HepG2 (cell line): ENCODE measurements around the gene BIRC5. TPM values are rescaled to one million over a fixed set of nuclear protein-coding genes. Genes with fewer than 3 reads are reported as not detected.
A peak's percentile ranks its signal among the peaks of the same experiment; 100 is the strongest.

Source experiments
- ARNTL ChIP-seq: sonication (generic); formaldehyde crosslinking; IDR thresholded peaks from 2 replicates; pipeline ENCODE4 v1.4.0; 2020; ENCODE audit warnings: mild to moderate bottlenecking, missing genetic modification reagents
- ATF7 ChIP-seq, 2 experiments: fragments of 450-650 bp in 1 of 2; sonication (generic) in 1 of 2; formaldehyde crosslinking in 1 of 2; IDR thresholded peaks; 2 replicates each; pipeline versions ENCODE4 v1.4.0 to v1.6.1; 2016 to 2020; ENCODE audit warnings: antibody characterized with exemption in 1 of 2, mild to moderate bottlenecking in 1 of 2, missing genetic modification reagents in 1 of 2
- ATM ChIP-seq: fragments of 450-650 bp; IDR thresholded peaks from 2 replicates; pipeline ENCODE4 v1.7.1; 2017; ENCODE audit warnings: mild to moderate bottlenecking, borderline replicate concordance
- HMGXB3 ChIP-seq: sonication (generic); formaldehyde crosslinking; IDR thresholded peaks from 2 replicates; pipeline ENCODE4 v1.4.0; 2020; ENCODE audit warnings: missing genetic modification reagents, borderline replicate concordance
- MXI1 ChIP-seq: IDR thresholded peaks from 3 replicates; pipeline ENCODE4 v1.6.1; 2012; ENCODE audit warnings: low read depth, low read length, inconsistent platforms, borderline replicate concordance
- PLSCR1 ChIP-seq: sonication (generic); formaldehyde crosslinking; IDR thresholded peaks from 2 replicates; pipeline ENCODE4 v1.5.0; 2020; ENCODE audit warnings: missing genetic modification reagents, mild to moderate bottlenecking, borderline replicate concordance
- TAF15 ChIP-seq: fragments of 200-400 bp; formaldehyde crosslinking; IDR thresholded peaks from one replicate; pipeline ENCODE4 v1.6.1; 2018; ENCODE audit warnings: mild to moderate bottlenecking, low read depth, low read length; ENCODE audit not compliant: poor library complexity, severe bottlenecking
- TRIM22 ChIP-seq: fragments of 450-650 bp; IDR thresholded peaks from 2 replicates; pipeline ENCODE4 v1.6.1; 2017
- ZNF354B ChIP-seq: sonication (generic); formaldehyde crosslinking; IDR thresholded peaks from 2 replicates; pipeline ENCODE4 v1.8.0; 2022; ENCODE audit warnings: mild to moderate bottlenecking, missing genetic modification reagents
- ZNF432 ChIP-seq: sonication (generic); formaldehyde crosslinking; IDR thresholded peaks from 2 replicates; pipeline ENCODE4 v1.5.0; 2020; ENCODE audit warnings: missing genetic modification reagents, mild to moderate bottlenecking, borderline replicate concordance
- ZNF790 ChIP-seq: sonication (generic); formaldehyde crosslinking; IDR thresholded peaks from 2 replicates; pipeline ENCODE4 v1.8.0; 2022; ENCODE audit warnings: missing genetic modification reagents, mild to moderate bottlenecking, borderline replicate concordance
- ZSCAN21 ChIP-seq: sonication (generic); formaldehyde crosslinking; IDR thresholded peaks from 2 replicates; pipeline ENCODE4 v1.8.0; 2022; ENCODE audit warnings: mild to moderate bottlenecking, missing genetic modification reagents, moderate library complexity, borderline replicate concordance
- polyA plus RNA-seq, 8 experiments: library from polyadenylated mRNA; depleted of rRNA in 3 of 8; stranded (reverse) in 7 of 8; unstranded in 1 of 8; fragments of >200 nt; fragmentation: Illumina TruSeq in 4 of 8; extraction: Trizol in 4 of 8; gene quantifications; 2 replicates each; pipeline versions ENCODE4 v1.2.1 to v1.2.3, GENCODE V29; 2011 to 2016; ENCODE audit warnings: low read depth in 4 of 8, missing spikeins in 1 of 8, mixed read lengths in 1 of 8; ENCODE audit not compliant: insufficient read depth in 1 of 8
- total RNA-seq, 5 experiments: library from RNA; depleted of rRNA; stranded (reverse); fragments of >200 nt; fragmentation: Illumina TruSeq; extraction: Trizol; gene quantifications; 2 replicates each; pipeline ENCODE4 v1.2.3, GENCODE V29; 2016; ENCODE audit warnings: low read depth in 1 of 5
- TF ChIP-seq, protein P1 (sequence below): sonication (generic); formaldehyde crosslinking; IDR thresholded peaks from 2 replicates; pipeline ENCODE4 v1.5.0; 2020; ENCODE audit warnings: mild to moderate bottlenecking, missing genetic modification reagents, borderline replicate concordance
- TF ChIP-seq, protein P2 (sequence below): sonication (generic); formaldehyde crosslinking; IDR thresholded peaks from 2 replicates; pipeline ENCODE4 v1.4.0; 2020; ENCODE audit warnings: low read depth, mild to moderate bottlenecking, missing genetic modification reagents

BIRC5 gene
- total and polyA plus RNA-seq, 2 of the 13 experiments (the other 11 are each of a cell fraction or from before 2014, with no cell fraction given) = 30.3 to 135 TPM

GRCh38 chr17:78250891-78251772, 37.1 kb downstream of the BIRC5 start (continued):
- TF ChIP-seq, protein P1, sequence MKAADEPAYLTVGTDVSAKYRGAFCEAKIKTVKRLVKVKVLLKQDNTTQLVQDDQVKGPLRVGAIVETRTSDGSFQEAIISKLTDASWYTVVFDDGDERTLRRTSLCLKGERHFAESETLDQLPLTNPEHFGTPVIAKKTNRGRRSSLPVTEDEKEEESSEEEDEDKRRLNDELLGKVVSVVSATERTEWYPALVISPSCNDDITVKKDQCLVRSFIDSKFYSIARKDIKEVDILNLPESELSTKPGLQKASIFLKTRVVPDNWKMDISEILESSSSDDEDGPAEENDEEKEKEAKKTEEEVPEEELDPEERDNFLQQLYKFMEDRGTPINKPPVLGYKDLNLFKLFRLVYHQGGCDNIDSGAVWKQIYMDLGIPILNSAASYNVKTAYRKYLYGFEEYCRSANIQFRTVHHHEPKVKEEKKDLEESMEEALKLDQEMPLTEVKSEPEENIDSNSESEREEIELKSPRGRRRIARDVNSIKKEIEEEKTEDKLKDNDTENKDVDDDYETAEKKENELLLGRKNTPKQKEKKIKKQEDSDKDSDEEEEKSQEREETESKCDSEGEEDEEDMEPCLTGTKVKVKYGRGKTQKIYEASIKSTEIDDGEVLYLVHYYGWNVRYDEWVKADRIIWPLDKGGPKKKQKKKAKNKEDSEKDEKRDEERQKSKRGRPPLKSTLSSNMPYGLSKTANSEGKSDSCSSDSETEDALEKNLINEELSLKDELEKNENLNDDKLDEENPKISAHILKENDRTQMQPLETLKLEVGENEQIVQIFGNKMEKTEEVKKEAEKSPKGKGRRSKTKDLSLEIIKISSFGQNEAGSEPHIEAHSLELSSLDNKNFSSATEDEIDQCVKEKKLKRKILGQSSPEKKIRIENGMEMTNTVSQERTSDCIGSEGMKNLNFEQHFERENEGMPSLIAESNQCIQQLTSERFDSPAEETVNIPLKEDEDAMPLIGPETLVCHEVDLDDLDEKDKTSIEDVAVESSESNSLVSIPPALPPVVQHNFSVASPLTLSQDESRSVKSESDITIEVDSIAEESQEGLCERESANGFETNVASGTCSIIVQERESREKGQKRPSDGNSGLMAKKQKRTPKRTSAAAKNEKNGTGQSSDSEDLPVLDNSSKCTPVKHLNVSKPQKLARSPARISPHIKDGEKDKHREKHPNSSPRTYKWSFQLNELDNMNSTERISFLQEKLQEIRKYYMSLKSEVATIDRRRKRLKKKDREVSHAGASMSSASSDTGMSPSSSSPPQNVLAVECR = peak; percentile 54; the same call in 1 of the 2 replicates
- TF ChIP-seq ZSCAN21 (peak; percentile 93), MXI1 (peak; percentile 70; the same call in 1 of the 3 replicates), TRIM22 (no peak), PLSCR1 (CRISPR knock-in tag) (no peak), ZNF354B (CRISPR knock-in tag) (no peak), ARNTL (CRISPR knock-in tag) (no peak), ATF7 (IDR thresholded peaks at IDR 0.05) (no peak), ATF7 (CRISPR knock-in tag; IDR thresholded peaks at IDR 0.05) (no peak), HMGXB3 (CRISPR knock-in tag) (peak; percentile 71; the same call in 1 of the 2 replicates), TAF15 (peak; percentile 94), ATM (no peak), ZNF432 (CRISPR knock-in tag) (no peak), ZNF790 (no peak)
- TF ChIP-seq, protein P2, sequence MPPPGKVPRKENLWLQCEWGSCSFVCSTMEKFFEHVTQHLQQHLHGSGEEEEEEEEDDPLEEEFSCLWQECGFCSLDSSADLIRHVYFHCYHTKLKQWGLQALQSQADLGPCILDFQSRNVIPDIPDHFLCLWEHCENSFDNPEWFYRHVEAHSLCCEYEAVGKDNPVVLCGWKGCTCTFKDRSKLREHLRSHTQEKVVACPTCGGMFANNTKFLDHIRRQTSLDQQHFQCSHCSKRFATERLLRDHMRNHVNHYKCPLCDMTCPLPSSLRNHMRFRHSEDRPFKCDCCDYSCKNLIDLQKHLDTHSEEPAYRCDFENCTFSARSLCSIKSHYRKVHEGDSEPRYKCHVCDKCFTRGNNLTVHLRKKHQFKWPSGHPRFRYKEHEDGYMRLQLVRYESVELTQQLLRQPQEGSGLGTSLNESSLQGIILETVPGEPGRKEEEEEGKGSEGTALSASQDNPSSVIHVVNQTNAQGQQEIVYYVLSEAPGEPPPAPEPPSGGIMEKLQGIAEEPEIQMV = no peak
